HG03442 (cell line): Measurements from ENCODE around the gene WTAP.
A peak's percentile ranks its signal among the peaks of the same experiment; 100 is the strongest.
"Not testable (repeated sequence)": the region's sequence is repeated elsewhere in the genome, so short reads cannot be mapped to it uniquely, and the experiment has no call there.

ENCODE experiments used
- ATAC-seq: cut with Tn5 transposase; IDR thresholded peaks from one replicate; pipeline ENCODE4 v1.9.1; 2021; ENCODE audit warnings: mild to moderate bottlenecking, moderate library complexity; ENCODE audit not compliant: unreplicated experiment

The WTAP gene

GRCh38 chr6:159759645-159760044, 32.3 kb downstream of the WTAP start:
- no peak for ATAC-seq

GRCh38 chr6:159760602-159761057, 33.3 kb downstream of the WTAP start:
- no peak for ATAC-seq

- ATAC-seq: no peak
These were observed 34.0 kb downstream of the WTAP start for GRCh38 chr6:159761129-159761872.

- peak; percentile 97 for ATAC-seq
These were observed 34.8 kb downstream of the WTAP start, which contains the start of gene ACAT2 for GRCh38 chr6:159761873-159762680. Gene ACAT2, plus strand, starts transcription at chr6:159762045. Its CDS starts 43 bp downstream, at chr6:159762088.

- no peak for ATAC-seq
These were observed 35.5 kb downstream of the WTAP start for GRCh38 chr6:159762681-159763293.

GRCh38 chr6:159766906-159767305, 39.6 kb downstream of the WTAP start:
- ATAC-seq: no peak

- ATAC-seq: no peak
These were observed 42.2 kb downstream of the WTAP start for GRCh38 chr6:159769470-159769869.

GRCh38 chr6:159772196-159772595, 44.9 kb downstream of the WTAP start:
- ATAC-seq: no peak

- no peak for ATAC-seq
These were observed 50.1 kb downstream of the WTAP start for GRCh38 chr6:159777240-159777904.

- ATAC-seq: no peak
These were observed 50.8 kb downstream of the WTAP start for GRCh38 chr6:159778131-159778530.

- no peak for ATAC-seq
These were observed 51.3 kb downstream of the WTAP start for GRCh38 chr6:159778542-159779103.

GRCh38 chr6:159788276-159788675, 61.0 kb downstream of the WTAP start:
- no peak for ATAC-seq

- no peak for ATAC-seq
These were observed 61.6 kb downstream of the WTAP start for GRCh38 chr6:159788753-159789376.

- peak; percentile 67 for ATAC-seq
These were observed 62.3 kb downstream of the WTAP start, which contains the start of gene TCP1 for GRCh38 chr6:159789377-159790148. Gene TCP1, minus strand, starts transcription at chr6:159789602. Its CDS starts 134 bp downstream, at chr6:159789468.

- peak; percentile 81 for ATAC-seq
These were observed 63.0 kb downstream of the WTAP start, which contains the start of gene MRPL18 for GRCh38 chr6:159790149-159790955. Gene MRPL18, plus strand, starts transcription at chr6:159790467. Its CDS starts 121 bp downstream, at chr6:159790588.

- ATAC-seq: no peak
These were observed 63.8 kb downstream of the WTAP start for GRCh38 chr6:159790956-159791598.

- ATAC-seq: not testable (repeated sequence)
These were observed 67.7 kb downstream of the WTAP start for GRCh38 chr6:159794976-159795375.

GRCh38 chr6:159797554-159797953, 70.2 kb downstream of the WTAP start:
- no peak for ATAC-seq
